ENCODE measurements around the gene OR52K1.
"Not testable (repeated sequence)": the region's sequence is repeated elsewhere in the genome, so short reads cannot be mapped to it uniquely, and the experiment has no call there.

Gene OR52K1

DNA sequence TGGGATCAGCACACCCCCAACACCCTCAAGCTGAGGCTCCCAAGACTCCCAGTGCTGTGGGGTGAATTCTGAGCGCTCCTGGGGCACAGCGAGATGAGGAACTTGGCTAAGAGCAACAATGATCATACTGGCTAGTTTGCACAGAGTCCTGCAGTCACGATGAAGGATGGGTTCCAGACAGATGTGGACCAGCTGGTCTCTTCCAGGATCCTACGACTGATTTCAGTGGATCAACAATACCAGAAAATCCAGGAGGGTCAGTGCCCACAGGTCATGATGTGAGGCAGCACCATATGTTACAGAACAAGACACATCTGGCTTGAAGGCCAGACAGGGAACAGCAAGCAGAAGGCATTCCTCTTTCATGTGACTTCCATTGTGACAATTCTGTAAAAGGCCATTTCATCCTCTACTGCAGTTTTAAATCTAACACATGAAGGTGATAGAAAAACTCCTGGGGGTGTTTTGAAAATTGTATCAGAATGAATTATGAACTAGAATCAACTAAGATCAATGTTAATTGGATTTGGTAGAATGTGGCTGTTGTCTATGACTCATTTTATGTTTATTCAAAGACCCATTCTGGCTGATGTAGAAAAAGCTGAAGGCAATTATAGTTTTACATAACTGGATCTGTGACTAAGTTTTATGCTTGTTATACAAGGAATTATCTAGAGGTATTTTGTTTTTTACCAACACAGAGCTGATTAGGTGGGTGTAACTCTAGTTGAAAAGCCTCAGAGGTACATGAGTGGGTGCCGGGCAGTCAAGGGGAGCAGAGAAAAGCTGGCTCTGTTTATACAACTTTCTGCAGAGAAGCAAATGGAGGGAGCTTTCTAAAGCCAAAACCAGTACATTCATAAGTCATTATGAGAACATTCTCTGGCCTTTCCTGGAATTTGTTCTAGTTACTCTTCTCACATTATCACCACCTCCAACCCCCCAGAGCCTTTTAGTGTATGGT, 29.1 kb downstream of the OR52K1 start:
- Mint-ChIP-seq H3K4me1 (no peaks in the 10 kb centered on the region), H3K27ac (no peak overlapping the region), H3K36me3 (ENCODE audit: low read depth) (no peaks in the 10 kb centered on the region), H3K4me3 (no peak overlapping the region), H3K9me3 (peaks cover 4% of the 10 kb centered on the region), H3K27me3 (peaks cover 1% of the 10 kb centered on the region)
- no peak for ATAC-seq
- DNase-seq = no peak

DNA sequence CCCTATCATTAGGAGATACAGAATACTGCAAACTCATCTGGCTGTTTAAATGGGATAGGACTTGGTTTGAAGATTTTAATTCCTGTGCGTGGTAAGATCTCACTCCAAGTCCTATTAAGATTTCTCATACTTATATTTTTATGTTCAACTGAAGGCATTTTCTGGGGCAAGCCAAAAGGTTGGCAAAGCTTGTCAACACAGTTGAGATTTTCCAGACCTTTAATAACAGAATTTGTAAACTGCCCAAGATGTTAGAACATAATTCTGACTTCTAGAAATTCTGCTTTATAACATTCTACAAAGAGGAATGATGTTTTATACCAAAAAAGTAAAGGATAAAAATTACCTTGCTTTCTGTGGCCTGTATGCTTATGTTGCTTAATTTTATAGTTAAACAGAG, 31.8 kb downstream of the OR52K1 start:
- Mint-ChIP-seq H3K27ac (no peak overlapping the region), H3K4me3 (no peak overlapping the region), H3K27me3 (peaks cover 1% of the 10 kb centered on the region), H3K36me3 (ENCODE audit: low read depth) (no peaks in the 10 kb centered on the region), H3K9me3 (no peaks in the 10 kb centered on the region), H3K4me1 (no peaks in the 10 kb centered on the region)
- ATAC-seq (no peak), DNase-seq (no peak)

- no peaks in the 10 kb centered on the region for H3K9me3 Mint-ChIP-seq
- no peak overlapping the region for H3K27ac Mint-ChIP-seq
- no peaks in the 10 kb centered on the region for H3K27me3 Mint-ChIP-seq
- H3K4me3 Mint-ChIP-seq = no peak overlapping the region
- no peaks in the 10 kb centered on the region for H3K36me3 Mint-ChIP-seq (ENCODE audit: low read depth)
- H3K4me1 Mint-ChIP-seq = no peaks in the 10 kb centered on the region
- no peak for ATAC-seq
- DNase-seq = no peak
These were observed 39.9 kb downstream of the OR52K1 start for GRCh38 chr11:4522339-4522738.

DNA sequence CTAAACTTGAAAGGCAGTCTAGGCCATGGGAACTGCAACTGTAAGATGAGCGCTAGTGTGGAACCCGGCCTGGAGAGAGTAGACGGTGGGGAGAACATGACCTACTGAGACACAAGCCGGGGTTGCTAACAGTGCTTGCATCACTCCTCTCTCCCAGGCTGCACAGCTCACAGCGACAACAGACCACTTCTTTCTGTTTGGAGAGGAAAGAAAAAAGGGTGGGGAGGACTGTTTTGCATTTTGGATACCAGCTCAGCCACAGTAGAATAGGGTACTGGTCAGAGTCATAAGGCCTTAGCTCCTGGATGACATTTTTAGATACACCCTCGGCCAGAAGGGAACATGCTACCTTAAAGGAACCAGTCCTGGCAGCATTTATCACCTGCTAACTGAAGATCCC, 40.3 kb downstream of the OR52K1 start:
- Mint-ChIP-seq H3K9me3 (no peaks in the 10 kb centered on the region), H3K36me3 (ENCODE audit: low read depth) (no peaks in the 10 kb centered on the region), H3K27ac (no peak overlapping the region), H3K4me1 (no peaks in the 10 kb centered on the region), H3K4me3 (no peak overlapping the region), H3K27me3 (no peaks in the 10 kb centered on the region)
- ATAC-seq (no peak), DNase-seq (no peak)

DNA sequence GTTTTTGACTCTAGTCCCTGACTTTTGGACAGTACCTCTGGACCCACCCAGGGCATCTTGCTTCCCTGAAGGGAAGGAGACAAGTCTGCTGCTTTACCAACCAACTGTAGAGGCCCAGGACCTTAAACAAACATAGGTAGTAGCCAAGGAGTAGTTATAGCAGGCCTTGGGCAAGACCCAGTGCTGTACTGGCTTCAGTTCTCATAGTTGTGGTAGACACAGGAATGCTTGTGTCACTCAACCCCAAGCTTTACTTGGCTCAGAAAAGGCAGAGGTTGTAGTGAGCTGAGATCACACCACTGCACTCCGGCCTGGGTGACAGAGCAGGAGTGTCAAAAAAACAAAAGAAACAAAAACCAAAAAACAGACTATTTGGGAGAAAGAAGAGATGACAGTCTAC, 41.2 kb downstream of the OR52K1 start:
- Mint-ChIP-seq H3K27ac (no peak overlapping the region), H3K4me3 (no peak overlapping the region), H3K36me3 (ENCODE audit: low read depth) (no peaks in the 10 kb centered on the region), H3K4me1 (no peaks in the 10 kb centered on the region), H3K27me3 (no peaks in the 10 kb centered on the region), H3K9me3 (no peaks in the 10 kb centered on the region)
- ATAC-seq (no peak), DNase-seq (no peak)

DNA sequence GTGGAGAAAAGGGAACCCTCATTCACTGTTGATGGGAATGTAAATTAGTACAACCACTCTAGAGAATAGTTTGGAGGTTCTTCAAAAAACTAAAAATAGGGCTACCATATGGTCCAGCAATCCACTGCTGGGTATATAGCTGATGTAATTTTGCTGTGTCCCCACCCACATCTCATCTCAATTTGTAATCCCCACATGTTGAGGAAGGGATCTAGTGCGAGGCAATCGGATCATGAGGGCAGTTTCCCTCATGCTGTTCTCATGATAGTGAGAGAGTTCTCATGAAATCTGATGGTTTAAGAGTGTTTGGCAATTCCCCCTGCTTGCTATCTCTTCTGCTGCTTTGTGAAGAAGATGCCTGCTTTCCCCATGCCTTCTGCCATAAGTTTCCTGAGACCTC, 45.5 kb downstream of the OR52K1 start:
- no peak overlapping the region for H3K4me3 Mint-ChIP-seq
- H3K4me1 Mint-ChIP-seq = no peaks in the 10 kb centered on the region
- H3K27ac Mint-ChIP-seq = no peak overlapping the region
- no peaks in the 10 kb centered on the region for H3K36me3 Mint-ChIP-seq (ENCODE audit: low read depth)
- DNase-seq = no peak
- no peaks in the 10 kb centered on the region for H3K9me3 Mint-ChIP-seq
- ATAC-seq = no peak
- peaks cover 7% of the 10 kb centered on the region for H3K27me3 Mint-ChIP-seq

DNA sequence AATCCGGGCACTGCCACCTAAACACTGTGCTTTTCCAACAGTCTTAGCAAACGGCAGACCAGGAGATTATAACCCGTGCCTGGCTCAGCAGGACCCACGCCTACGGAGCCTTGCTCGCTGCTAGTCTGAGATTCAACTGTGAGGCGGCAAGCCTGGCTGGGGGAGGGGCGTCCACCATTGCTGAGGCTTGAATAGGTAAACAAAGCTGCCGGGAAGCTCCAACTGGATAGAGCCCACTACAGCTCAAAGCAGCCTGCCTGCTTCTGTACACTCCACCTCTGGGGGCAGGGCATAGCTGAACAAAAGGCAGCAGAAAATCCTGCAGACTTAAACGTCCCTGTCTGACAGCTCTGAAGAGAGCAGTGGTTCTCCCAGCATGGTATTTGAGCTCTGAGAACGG, 49.2 kb downstream of the OR52K1 start:
- not testable (repeated sequence) for H3K9me3 Mint-ChIP-seq; ATAC-seq; H3K4me3 Mint-ChIP-seq; DNase-seq; H3K4me1 Mint-ChIP-seq; H3K27ac Mint-ChIP-seq; H3K27me3 Mint-ChIP-seq; H3K36me3 Mint-ChIP-seq (ENCODE audit: low read depth)

DNA sequence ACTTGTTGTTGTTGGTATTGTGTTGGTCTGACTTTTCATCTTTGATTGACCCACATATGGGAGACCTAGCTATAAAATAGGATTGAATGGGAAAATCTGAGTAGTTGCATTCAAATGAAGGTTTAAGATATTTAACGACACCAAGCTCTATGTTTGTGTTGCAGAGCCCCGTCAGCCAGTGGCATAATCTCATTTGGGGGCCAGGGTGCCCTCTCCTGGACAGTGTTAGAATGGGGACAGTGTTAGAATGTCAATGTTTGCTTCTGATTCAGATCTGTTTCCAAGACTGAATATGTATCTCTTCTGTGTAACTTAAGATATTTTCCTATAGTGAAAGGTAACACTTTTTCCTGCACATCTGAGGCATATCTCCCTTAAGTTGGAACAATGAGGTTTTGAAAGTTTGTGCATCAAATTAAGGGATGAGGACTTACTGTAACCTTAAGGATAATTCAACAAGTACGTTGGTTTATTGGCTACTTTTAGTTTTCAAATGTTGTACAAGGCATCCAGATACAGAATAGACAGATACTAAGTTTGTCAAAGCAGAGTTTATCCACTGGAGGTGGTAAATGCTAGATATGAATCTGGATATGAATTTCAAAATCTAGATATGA, 57.3 kb downstream of the OR52K1 start:
- Mint-ChIP-seq H3K36me3 (ENCODE audit: low read depth) (no peaks in the 10 kb centered on the region), H3K27ac (no peak overlapping the region), H3K9me3 (no peaks in the 10 kb centered on the region), H3K4me3 (no peak overlapping the region), H3K27me3 (peaks cover 2% of the 10 kb centered on the region), H3K4me1 (no peaks in the 10 kb centered on the region)
- ATAC-seq = peak; percentile 73
- peak; percentile 46 for DNase-seq

GRCh38 chr11:4541071-4541470, 58.6 kb downstream of the OR52K1 start:
- no peak for ATAC-seq
- DNase-seq = no peak
- peaks cover 3% of the 10 kb centered on the region for H3K27me3 Mint-ChIP-seq
- H3K4me1 Mint-ChIP-seq = no peaks in the 10 kb centered on the region
- H3K36me3 Mint-ChIP-seq (ENCODE audit: low read depth) = no peaks in the 10 kb centered on the region
- H3K27ac Mint-ChIP-seq = no peak overlapping the region
- no peak overlapping the region for H3K4me3 Mint-ChIP-seq
- H3K9me3 Mint-ChIP-seq = no peaks in the 10 kb centered on the region

All from activated naive CD8-positive, alpha-beta T cell treated with anti-CD3 and anti-CD28 coated beads, Interleukin-2, amount 50 U/mL, for 24 hours (primary cell).